ENCODE results near the gene LRP1. TPM values are rescaled to one million over a fixed set of nuclear protein-coding genes. Genes with fewer than 3 reads are reported as not detected.
A peak's percentile ranks its signal among the peaks of the same experiment; 100 is the strongest.

Gene LRP1
- total RNA-seq, 1 experiment from 2014 or later = 9.0 TPM

DNA sequence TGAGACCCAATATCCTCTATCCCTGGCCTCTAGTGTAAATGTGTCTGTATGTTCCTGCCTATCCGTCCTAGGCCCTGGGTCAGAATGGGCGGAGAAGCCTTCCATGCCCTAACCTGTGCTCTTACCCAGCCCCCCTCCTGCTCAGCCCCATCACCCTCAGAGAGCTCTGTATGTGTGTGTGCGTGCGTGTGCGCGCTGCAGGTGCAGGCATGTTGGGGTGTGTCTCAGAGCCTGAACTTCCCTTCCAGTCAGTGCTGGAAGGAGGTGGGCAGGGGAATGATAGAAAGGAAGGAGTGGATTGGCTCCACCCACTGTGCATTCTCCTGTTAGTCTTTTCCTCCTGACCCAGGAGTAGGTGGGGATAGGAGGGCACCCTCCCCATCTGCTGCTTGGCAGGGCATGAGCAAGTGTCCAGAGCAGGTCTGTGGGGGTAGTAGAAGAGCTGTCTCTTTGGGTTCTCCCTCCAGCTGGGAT is 32.1 kb upstream of the LRP1 start:
- CTCF ChIA-PET = interaction anchor here (0.5 to 0.6 kb wide), 2 partner anchors 16 to 90 kb away, joined by 4 to 9 read pairs; no protein-coding TSS in a partner anchor
- no peak for TF ChIP-seq SIN3A (IDR thresholded peaks at IDR 0.05; ENCODE audit: borderline replicate concordance, insufficient read depth, low read depth, low read length)
- ATAC-seq = no peak
- in situ Hi-C loops (cut with HindIII; ENCODE audit: low pct_unique_long_range_greater_than_20kb, low sequenced_read_pairs) = no loop called here
- no peak for DNase-seq (ENCODE audit: low read depth, low spot score)
- Histone ChIP-seq H3K27me3 (ENCODE audit: control insufficient read depth, insufficient read depth, low read length) (no peaks in the 10 kb centered on the region), H3K27ac (ENCODE audit: low read length) (no peak overlapping the region), H3K4me3 (ENCODE audit: low read depth in 2 of 2, low read length in 2 of 2) (no peak overlapping the region), H3K9me3 (ENCODE audit: control insufficient read depth, insufficient read depth, low read depth, low read length) (no peaks in the 10 kb centered on the region), H3K4me1 (ENCODE audit: control insufficient read depth, insufficient read depth, low read length) (peaks cover 2% of the 10 kb centered on the region; the same call in 1 of the 2 replicates), H3K36me3 (ENCODE audit: control insufficient read depth, insufficient read depth, low read length) (no peaks in the 10 kb centered on the region)
- POLR2A ChIA-PET = no interaction called here
- intact Hi-C loops (cut with micrococcal nuclease; ENCODE audit: unreplicated experiment) = no loop called here
- TSS peak; percentile 81 for BruUV-seq (replicated peaks)

DNA sequence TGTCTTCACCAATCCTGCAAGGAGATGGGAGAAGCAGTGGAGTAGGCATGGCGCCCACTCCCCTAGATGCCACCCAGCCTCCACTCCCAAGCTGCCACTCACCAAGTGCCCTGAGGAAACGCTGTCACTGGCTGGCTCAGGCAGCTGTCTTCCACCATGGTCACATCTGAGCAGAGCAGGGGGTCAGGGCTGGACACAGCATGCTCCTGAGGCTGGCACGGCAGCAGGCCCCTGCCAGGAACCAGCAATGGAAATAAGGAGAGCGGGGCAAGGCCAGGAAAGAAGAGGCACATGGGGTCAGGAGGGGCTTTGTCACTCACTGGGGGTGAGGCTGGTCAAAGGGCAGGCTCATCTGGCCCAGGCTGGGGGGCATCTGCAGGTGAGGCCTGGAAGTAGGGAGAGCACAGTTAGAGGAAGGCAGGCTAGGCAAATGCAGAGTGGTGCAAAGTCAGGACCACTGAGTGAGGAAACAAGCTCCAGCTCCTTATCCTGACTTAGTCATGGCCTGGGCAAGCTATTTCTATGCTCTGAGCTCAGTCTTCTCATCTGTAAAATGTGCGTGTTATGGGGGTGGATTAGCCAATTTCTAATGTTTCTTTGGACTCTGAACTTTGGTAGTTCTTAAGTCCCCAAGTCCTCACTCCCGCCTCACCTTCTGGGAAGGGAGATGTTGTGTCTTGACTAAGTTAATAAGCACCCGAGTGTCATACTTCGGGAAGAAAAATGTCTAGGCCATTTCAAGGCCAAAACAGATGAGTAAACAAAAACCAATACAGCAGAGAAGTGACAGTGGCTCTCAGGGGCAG is 31.3 kb upstream of the LRP1 start:
- DNase-seq (ENCODE audit: low read depth, low spot score) (no peak), ATAC-seq (no peak)
- CTCF ChIA-PET = interaction anchor here (0.5 kb wide), 1 partner anchor 91 kb away, joined by 9 read pairs; no protein-coding TSS in a partner anchor
- H3K4me3 ChIP-seq (ENCODE audit: low read depth in 2 of 2, low read length in 2 of 2) = no peak overlapping the region
- BruUV-seq (replicated peaks) = no TSS peak
- no peaks in the 10 kb centered on the region for H3K36me3 ChIP-seq (ENCODE audit: control insufficient read depth, insufficient read depth, low read length)
- no peaks in the 10 kb centered on the region for H3K9me3 ChIP-seq (ENCODE audit: control insufficient read depth, insufficient read depth, low read depth, low read length)
- intact Hi-C loops (cut with micrococcal nuclease; ENCODE audit: unreplicated experiment) (no loop called here), in situ Hi-C loops (cut with HindIII; ENCODE audit: low pct_unique_long_range_greater_than_20kb, low sequenced_read_pairs) (no loop called here)
- peaks cover 3% of the 10 kb centered on the region; the same call in 1 of the 2 replicates for H3K4me1 ChIP-seq (ENCODE audit: control insufficient read depth, insufficient read depth, low read length)
- TF ChIP-seq, protein P1, sequence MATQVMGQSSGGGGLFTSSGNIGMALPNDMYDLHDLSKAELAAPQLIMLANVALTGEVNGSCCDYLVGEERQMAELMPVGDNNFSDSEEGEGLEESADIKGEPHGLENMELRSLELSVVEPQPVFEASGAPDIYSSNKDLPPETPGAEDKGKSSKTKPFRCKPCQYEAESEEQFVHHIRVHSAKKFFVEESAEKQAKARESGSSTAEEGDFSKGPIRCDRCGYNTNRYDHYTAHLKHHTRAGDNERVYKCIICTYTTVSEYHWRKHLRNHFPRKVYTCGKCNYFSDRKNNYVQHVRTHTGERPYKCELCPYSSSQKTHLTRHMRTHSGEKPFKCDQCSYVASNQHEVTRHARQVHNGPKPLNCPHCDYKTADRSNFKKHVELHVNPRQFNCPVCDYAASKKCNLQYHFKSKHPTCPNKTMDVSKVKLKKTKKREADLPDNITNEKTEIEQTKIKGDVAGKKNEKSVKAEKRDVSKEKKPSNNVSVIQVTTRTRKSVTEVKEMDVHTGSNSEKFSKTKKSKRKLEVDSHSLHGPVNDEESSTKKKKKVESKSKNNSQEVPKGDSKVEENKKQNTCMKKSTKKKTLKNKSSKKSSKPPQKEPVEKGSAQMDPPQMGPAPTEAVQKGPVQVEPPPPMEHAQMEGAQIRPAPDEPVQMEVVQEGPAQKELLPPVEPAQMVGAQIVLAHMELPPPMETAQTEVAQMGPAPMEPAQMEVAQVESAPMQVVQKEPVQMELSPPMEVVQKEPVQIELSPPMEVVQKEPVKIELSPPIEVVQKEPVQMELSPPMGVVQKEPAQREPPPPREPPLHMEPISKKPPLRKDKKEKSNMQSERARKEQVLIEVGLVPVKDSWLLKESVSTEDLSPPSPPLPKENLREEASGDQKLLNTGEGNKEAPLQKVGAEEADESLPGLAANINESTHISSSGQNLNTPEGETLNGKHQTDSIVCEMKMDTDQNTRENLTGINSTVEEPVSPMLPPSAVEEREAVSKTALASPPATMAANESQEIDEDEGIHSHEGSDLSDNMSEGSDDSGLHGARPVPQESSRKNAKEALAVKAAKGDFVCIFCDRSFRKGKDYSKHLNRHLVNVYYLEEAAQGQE (IDR thresholded peaks at IDR 0.05; ENCODE audit: insufficient read depth in 1 of 2, low read depth in 2 of 2, low read length in 1 of 2) = no peak
- no peak for TF ChIP-seq POLR2AphosphoS5 (IDR thresholded peaks at IDR 0.05; ENCODE audit: low read depth, low read length)
- no peak for TF ChIP-seq TCF7L2 (IDR thresholded peaks at IDR 0.05; ENCODE audit: low read depth, low read length)
- no peak for TF ChIP-seq SIN3A (IDR thresholded peaks at IDR 0.05; ENCODE audit: borderline replicate concordance, insufficient read depth, low read depth, low read length)
- TF ChIP-seq, protein P2, sequence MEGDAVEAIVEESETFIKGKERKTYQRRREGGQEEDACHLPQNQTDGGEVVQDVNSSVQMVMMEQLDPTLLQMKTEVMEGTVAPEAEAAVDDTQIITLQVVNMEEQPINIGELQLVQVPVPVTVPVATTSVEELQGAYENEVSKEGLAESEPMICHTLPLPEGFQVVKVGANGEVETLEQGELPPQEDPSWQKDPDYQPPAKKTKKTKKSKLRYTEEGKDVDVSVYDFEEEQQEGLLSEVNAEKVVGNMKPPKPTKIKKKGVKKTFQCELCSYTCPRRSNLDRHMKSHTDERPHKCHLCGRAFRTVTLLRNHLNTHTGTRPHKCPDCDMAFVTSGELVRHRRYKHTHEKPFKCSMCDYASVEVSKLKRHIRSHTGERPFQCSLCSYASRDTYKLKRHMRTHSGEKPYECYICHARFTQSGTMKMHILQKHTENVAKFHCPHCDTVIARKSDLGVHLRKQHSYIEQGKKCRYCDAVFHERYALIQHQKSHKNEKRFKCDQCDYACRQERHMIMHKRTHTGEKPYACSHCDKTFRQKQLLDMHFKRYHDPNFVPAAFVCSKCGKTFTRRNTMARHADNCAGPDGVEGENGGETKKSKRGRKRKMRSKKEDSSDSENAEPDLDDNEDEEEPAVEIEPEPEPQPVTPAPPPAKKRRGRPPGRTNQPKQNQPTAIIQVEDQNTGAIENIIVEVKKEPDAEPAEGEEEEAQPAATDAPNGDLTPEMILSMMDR (IDR thresholded peaks at IDR 0.05) = no peak
- no peak overlapping the region for H3K27ac ChIP-seq (ENCODE audit: low read length)
- H3K27me3 ChIP-seq (ENCODE audit: control insufficient read depth, insufficient read depth, low read length) = no peaks in the 10 kb centered on the region
- POLR2A ChIA-PET = no interaction called here

DNA sequence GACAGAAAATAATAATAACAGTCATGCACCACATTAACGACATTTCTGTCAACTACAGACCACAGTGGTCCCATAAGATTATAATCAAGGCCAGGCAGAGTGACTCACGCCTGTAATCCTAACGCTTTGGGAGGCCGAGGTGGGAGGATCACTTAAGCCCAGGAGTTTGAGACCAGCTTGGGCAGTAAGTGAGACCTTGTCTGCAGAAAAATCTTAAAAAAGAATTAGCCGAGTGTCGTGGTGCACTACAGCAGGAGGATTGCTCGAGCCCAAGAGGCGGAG is 30.8 kb upstream of the LRP1 start:
- Histone ChIP-seq H3K4me3 (ENCODE audit: low read depth in 2 of 2, low read length in 2 of 2) (no peak overlapping the region), H3K27me3 (ENCODE audit: control insufficient read depth, insufficient read depth, low read length) (no peaks in the 10 kb centered on the region), H3K9me3 (ENCODE audit: control insufficient read depth, insufficient read depth, low read depth, low read length) (no peaks in the 10 kb centered on the region), H3K36me3 (ENCODE audit: control insufficient read depth, insufficient read depth, low read length) (no peaks in the 10 kb centered on the region), H3K4me1 (ENCODE audit: control insufficient read depth, insufficient read depth, low read length) (peaks cover 6% of the 10 kb centered on the region; the same call in 1 of the 2 replicates), H3K27ac (ENCODE audit: low read length) (no peak overlapping the region)
- BruUV-seq (replicated peaks) = no TSS peak
- POLR2A ChIA-PET = no interaction called here
- CTCF ChIA-PET = no interaction called here
- intact Hi-C loops (cut with micrococcal nuclease; ENCODE audit: unreplicated experiment) = no loop called here
- no peak for DNase-seq (ENCODE audit: low read depth, low spot score)
- ATAC-seq = no peak
- TF ChIP-seq, protein P2 (IDR thresholded peaks at IDR 0.05) = no peak
- no peak for TF ChIP-seq POLR2AphosphoS5 (IDR thresholded peaks at IDR 0.05; ENCODE audit: low read depth, low read length)
- no peak for TF ChIP-seq SIN3A (IDR thresholded peaks at IDR 0.05; ENCODE audit: borderline replicate concordance, insufficient read depth, low read depth, low read length)
- TF ChIP-seq, protein P1 (IDR thresholded peaks at IDR 0.05; ENCODE audit: insufficient read depth in 1 of 2, low read depth in 2 of 2, low read length in 1 of 2) = no peak
- TF ChIP-seq TCF7L2 (IDR thresholded peaks at IDR 0.05; ENCODE audit: low read depth, low read length) = no peak
- in situ Hi-C loops (cut with HindIII; ENCODE audit: low pct_unique_long_range_greater_than_20kb, low sequenced_read_pairs) = no loop called here
